ENCODE measurements around the gene HIGD1B.

Gene HIGD1B

GRCh38 chr17:44863061-44863918 is 15.6 kb downstream of the HIGD1B start:
- in situ Hi-C loops (cut with MboI; ENCODE audit: low pct_unique_long_range_greater_than_20kb, low sequenced_read_pairs, unreplicated experiment): loop anchor here (10.0 to 25.0 kb wide), 2 partner anchors 88 to 326 kb away; no protein-coding TSS in a partner anchor
- DNase-seq (ENCODE audit: low spot score): no peak
- no peak for TF ChIP-seq CTCF (IDR thresholded peaks at IDR 0.05; ENCODE audit: extremely low read depth, insufficient read depth, missing control alignments)

- no peak for DNase-seq (ENCODE audit: low spot score)
- no peak for TF ChIP-seq CTCF (IDR thresholded peaks at IDR 0.05; ENCODE audit: extremely low read depth, insufficient read depth, missing control alignments)
- in situ Hi-C loops (cut with MboI; ENCODE audit: low pct_unique_long_range_greater_than_20kb, low sequenced_read_pairs, unreplicated experiment): loop anchor here (10.0 to 25.0 kb wide), 2 partner anchors 90 to 328 kb away; no protein-coding TSS in a partner anchor
Observed at GRCh38 chr17:44864831-44865230, 17.1 kb downstream of the HIGD1B start.

- peak; percentile 77 for DNase-seq (ENCODE audit: low spot score)
- peak; percentile 83 for TF ChIP-seq CTCF (IDR thresholded peaks at IDR 0.05; ENCODE audit: extremely low read depth, insufficient read depth, missing control alignments)
- in situ Hi-C loops (cut with MboI; ENCODE audit: low pct_unique_long_range_greater_than_20kb, low sequenced_read_pairs, unreplicated experiment): loop anchor here (10.0 to 25.0 kb wide), 2 partner anchors 90 to 328 kb away; no protein-coding TSS in a partner anchor
Observed at GRCh38 chr17:44865231-44865660, 17.6 kb downstream of the HIGD1B start.

GRCh38 chr17:44865931-44866330 is 18.2 kb downstream of the HIGD1B start:
- no peak for TF ChIP-seq CTCF (IDR thresholded peaks at IDR 0.05; ENCODE audit: extremely low read depth, insufficient read depth, missing control alignments)
- no peak for DNase-seq (ENCODE audit: low spot score)
- in situ Hi-C loops (cut with MboI; ENCODE audit: low pct_unique_long_range_greater_than_20kb, low sequenced_read_pairs, unreplicated experiment): loop anchor here (10.0 to 25.0 kb wide), 2 partner anchors 91 to 329 kb away; no protein-coding TSS in a partner anchor

GRCh38 chr17:44867841-44868240 is 20.2 kb downstream of the HIGD1B start:
- TF ChIP-seq CTCF (IDR thresholded peaks at IDR 0.05; ENCODE audit: extremely low read depth, insufficient read depth, missing control alignments): no peak
- no peak for DNase-seq (ENCODE audit: low spot score)
- in situ Hi-C loops (cut with MboI; ENCODE audit: low pct_unique_long_range_greater_than_20kb, low sequenced_read_pairs, unreplicated experiment): loop anchor here (10.0 to 25.0 kb wide), 2 partner anchors 93 to 331 kb away; no protein-coding TSS in a partner anchor

- TF ChIP-seq CTCF (IDR thresholded peaks at IDR 0.05; ENCODE audit: extremely low read depth, insufficient read depth, missing control alignments): no peak
- no peak for DNase-seq (ENCODE audit: low spot score)
- in situ Hi-C loops (cut with MboI; ENCODE audit: low pct_unique_long_range_greater_than_20kb, low sequenced_read_pairs, unreplicated experiment): loop anchor here (25.0 kb wide), 1 partner anchor 334 kb away; no protein-coding TSS in a partner anchor
Observed at GRCh38 chr17:44871556-44871955, 23.9 kb downstream of the HIGD1B start.
